HT1080 (cell line): ENCODE data around the gene HIP1R. TPM values are rescaled to one million over a fixed set of nuclear protein-coding genes. Genes with fewer than 3 reads are reported as not detected.

Experiments used
- DNase-seq: peaks from one replicate; pipeline ENCODE4 v3.0.0-alpha.2; 2015; ENCODE audit warnings: low read depth
- total RNA-seq: library from RNA; depleted of rRNA; stranded (reverse); fragments of >200 nt; shearing (Covaris generic); gene quantifications from 2 replicates; pipeline ENCODE4 v1.2.3, GENCODE V29; 2014

Gene HIP1R
- total RNA-seq, 1 experiment from 2014 or later, result 30.1 TPM

GRCh38 chr12:122860854-122861586 is 25.8 kb downstream of the HIP1R start:
- DNase-seq, result no peak

DNA sequence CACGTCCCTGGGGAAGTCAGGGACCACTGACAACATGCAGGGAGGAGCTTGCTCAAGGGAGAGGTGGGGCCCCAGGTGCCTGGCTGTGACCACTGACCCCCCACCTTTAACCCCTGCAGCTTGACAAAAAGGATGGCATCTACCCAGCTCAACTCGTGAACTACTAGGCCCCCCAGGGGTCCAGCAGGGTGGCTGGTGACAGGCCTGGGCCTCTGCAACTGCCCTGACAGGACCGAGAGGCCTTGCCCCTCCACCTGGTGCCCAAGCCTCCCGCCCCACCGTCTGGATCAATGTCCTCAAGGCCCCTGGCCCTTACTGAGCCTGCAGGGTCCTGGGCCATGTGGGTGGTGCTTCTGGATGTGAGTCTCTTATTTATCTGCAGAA is 26.3 kb downstream of the HIP1R start:
- DNase-seq, result no peak

- DNase-seq, result no peak
Measured at GRCh38 chr12:122862110-122862634, 26.9 kb downstream of the HIP1R start.

GRCh38 chr12:122862872-122863701 is 27.8 kb downstream of the HIP1R start:
- no peak for DNase-seq

- no peak for DNase-seq
Measured at GRCh38 chr12:122864894-122865253, 29.6 kb downstream of the HIP1R start.

DNA sequence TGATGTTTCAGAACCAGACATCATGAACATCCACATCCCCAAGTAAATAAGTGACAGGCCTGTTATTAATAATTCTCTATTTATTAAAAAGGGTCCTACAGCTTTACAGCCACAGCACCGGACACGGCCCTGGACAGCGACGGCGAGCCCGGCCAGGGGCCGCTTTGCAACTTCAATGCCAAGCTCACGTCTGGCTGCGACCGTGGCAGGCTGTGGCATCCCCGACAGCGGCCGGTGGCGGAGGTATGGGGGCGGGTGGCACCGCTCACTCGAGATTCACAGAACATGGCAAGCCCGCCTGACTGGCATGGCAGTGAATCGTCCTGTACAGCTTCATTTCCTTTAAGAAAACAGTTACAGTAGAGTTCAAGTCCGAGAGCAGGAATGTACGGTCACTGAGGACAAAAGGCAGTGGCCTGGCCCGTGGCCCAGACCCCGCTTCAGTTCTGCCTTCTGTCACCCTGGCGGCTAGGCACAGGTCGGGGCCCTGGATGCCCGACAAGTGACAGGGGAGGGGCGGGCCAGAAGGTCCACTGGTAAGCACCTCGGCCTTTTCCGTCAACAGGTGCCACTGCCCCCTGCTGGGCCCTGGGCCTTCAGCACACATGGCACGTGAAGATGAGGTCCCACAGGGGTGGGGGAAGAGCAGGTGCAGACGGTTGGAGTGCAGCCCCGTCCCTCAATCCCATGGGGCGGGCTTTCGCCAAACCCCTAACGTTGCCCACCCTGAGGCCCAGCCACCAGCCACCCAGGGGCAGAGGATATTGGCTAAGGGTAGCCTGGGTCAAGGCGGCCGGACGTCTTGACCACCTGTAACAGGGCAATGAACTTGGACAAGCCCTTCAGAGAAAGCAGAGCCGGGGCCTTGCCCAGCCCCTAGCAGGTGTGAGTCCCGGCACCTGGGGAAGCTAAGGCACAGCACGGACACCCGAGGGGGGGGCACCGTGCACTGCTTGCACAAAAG is 30.3 kb downstream of the HIP1R start:
- no peak for DNase-seq

- no peak for DNase-seq
Measured at GRCh38 chr12:122866379-122866778, 31.1 kb downstream of the HIP1R start.

GRCh38 chr12:122866950-122867607 is 31.8 kb downstream of the HIP1R start:
- DNase-seq, result no peak

GRCh38 chr12:122867691-122868461 is 32.6 kb downstream of the HIP1R start:
- DNase-seq, result no peak

DNA sequence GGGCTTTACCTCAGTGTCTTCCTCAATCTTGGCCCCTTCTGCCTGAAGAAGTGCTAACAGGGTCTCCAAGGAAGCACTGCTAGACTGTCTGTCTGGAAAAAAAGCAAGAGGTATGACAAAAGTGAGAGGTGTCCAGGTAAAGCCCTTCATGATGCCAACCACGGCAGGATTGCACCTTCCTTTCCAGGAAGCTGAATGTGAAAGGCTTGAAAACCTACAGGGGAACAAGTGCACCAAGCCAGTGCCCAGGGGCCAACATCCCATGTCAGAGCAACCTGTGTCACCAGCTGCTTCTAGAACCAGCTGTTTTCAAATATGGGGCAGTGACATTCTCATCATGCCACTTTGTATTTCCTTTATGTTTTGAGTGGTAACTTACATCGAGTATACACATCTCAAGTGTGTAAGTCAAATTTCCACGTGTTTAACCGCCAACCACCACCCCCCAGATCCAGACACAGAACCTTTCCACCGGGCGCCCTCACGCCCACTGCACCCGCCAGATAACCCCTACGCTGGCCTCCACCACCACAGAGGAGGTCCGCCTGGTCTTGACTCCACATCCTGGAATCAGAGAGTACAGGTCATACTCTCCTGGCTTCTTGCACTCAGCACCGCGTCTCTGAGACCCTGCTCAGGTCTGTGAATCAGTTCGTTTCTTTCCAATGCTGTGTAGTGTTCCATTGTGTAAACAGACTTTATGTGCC is 33.4 kb downstream of the HIP1R start:
- DNase-seq, result no peak

GRCh38 chr12:122869207-122869973 is 34.1 kb downstream of the HIP1R start:
- DNase-seq, result no peak

DNA sequence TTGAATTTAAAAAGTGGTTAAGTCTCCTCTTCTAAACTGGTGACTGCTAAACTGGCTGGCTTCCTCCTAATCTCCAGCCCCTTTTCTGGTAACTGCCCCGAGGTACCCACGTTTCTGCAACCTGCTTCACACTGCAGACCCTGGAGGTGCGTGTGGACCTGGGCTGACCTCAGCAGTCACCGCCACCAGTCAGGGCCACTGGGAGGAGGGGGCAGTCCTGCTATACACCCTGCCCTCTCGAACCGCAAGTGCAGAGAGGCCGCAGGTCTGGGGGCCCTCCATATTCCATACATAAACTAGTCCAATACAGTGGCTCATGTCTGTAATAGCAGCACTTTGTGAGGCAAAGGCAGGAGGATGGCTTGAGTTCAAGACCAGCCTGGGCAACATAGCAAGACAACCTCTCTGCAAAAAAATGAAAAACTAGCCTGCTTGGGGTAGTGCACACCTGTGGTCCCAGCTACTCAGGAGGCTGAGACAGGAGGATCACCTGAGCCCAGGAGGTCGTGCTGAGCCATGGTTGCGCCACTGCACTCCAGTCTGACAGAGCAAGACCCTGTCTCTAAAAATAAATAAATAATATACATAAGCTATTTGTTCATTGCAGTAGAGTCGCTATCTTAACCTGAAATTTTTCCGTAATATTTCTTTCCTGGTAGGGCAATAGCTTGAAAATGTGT is 35.0 kb downstream of the HIP1R start:
- no peak for DNase-seq

- DNase-seq, result no peak
Measured at GRCh38 chr12:122870867-122871664, 35.8 kb downstream of the HIP1R start.

DNA sequence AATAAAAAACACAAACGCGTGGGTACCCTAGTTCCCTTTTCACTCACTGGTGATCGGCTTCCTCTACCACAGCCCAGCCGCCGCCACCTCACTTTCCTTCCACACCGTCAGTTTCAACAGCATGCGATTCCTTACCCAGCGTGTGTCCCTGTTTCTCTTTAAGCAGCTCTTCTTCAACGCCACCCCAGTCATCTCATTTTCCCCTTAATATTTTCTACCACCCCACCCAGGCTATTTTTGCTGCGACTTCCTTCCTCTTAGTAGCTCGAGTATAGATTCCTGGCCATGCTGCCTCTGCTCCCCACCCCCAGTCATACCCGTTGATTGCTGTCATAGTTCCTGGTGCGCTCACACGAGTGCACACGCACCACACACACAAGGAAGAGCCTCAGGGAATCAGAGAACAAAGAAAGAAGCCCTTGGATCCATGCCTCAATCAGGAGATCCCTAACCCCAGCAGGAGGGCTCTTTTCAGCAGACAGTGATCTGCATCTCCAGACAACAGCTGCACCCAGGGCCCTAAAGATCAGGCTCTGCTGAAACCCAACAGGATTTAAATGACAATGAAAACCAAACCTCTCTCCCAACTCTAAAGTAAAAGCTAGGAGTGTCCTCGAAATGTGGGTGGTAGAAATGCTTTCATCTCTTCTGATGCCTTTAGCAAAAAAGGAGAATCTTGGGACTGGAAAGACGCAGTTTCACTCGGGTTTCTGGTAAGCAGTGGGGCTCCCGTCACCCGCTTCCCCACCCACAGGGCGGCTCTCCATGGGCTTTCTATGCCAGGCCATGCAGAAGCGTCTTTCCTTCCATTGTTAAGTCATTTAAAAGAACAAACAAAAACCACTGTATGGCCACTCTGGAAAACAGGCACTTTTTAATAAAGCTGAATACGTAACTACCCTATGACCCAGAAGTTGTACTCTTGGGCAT is 36.9 kb downstream of the HIP1R start:
- no peak for DNase-seq

DNA sequence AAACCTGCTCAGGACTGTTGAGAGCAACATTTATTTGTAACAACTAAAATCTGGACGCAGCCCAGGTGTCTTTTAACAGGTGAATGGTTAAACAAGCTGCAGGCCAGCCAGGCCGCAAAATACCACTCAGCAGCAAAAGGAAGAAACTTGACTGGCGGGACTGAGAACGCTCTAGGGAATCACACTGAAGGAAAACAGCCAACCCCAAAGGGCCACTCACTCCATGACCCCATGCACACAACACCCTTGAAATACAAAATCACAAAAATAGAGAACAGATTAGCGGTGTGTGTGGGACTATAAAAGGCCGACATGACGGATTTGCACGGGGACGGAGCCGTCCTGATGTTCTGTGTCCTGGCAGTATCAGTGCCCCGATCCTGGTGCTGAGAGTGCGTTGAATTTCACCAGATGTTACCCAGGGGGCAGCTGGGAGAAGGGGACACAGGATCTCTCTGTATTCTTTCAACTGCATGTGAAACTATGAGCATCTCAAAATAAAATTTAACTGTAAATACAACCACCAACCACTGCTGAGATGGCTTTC is 37.6 kb downstream of the HIP1R start:
- no peak for DNase-seq

DNA sequence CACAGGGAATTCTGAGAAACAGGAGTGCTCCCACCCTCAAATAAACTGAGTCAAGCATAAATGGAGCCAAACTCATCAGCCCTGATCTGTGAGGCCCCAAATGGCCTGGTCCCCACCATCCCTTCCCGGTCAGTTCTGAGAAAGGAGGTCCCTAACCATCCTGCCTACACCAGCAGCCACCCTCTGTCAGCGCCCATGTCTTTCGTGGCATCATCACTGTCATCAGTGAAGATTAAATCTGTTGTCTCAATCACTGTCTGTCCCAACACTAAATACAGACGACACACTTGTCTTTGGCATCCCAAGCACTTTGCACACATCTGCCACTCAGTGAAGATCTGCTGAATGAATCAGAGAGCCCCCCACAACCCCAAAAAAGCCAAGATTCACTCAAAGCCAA is 38.3 kb downstream of the HIP1R start:
- DNase-seq, result no peak
